Kidney epithelial cell (primary cell): Measurements from ENCODE around the gene OPTN. TPM values are rescaled to one million over a fixed set of nuclear protein-coding genes. Genes with fewer than 3 reads are reported as not detected.

Experiments used
- DNase-seq: peaks from one replicate; pipeline ENCODE4 v3.0.0-alpha.2; 2010; ENCODE audit warnings: low read depth
- H3K27me3 ChIP-seq: 2 replicates; pipeline ENCODE4 v1.6.0; 2011; ENCODE audit warnings: low read length; ENCODE audit not compliant: control insufficient read depth, insufficient read depth
- H3K36me3 ChIP-seq: 2 replicates; pipeline ENCODE4 v1.5.1; 2011; ENCODE audit warnings: low read length; ENCODE audit not compliant: control insufficient read depth, insufficient read depth
- H3K4me3 ChIP-seq: 2 replicates; pipeline ENCODE4 v1.5.1; 2011; ENCODE audit warnings: low read depth, mild to moderate bottlenecking, control low read depth, low read length
- CTCF ChIP-seq: IDR thresholded peaks from 2 replicates; pipeline ENCODE4 v1.5.1; 2011; ENCODE audit warnings: mild to moderate bottlenecking, moderate library complexity, low read length, control low read depth, inconsistent platforms; ENCODE audit not compliant: insufficient read depth, poor library complexity, severe bottlenecking
- total RNA-seq: library from RNA; depleted of rRNA; stranded (reverse); fragments of >200 nt; gene quantifications from 2 replicates; pipeline ENCODE4 v1.2.3, GENCODE V29; 2015

The OPTN gene
- total RNA-seq, 1 donor from 2014 or later: 114 TPM

DNA sequence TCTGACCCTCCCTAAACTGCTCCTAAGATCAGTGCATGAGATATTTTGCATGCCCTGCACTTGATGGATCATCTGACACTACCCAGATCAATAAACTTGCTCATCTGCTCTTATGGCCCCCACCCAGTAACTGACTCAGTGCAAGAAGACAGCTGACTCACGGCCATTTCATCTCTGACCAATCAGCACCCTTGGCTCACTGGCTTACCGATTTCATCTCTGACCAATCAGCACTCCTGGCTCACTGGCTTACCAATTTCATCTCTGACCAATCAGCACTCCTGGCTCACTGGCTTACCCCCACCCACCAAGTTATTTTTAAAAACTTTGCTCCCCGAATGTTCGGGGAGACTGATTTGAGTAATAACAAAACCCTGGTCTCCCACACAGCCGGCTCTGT, 37.2 kb upstream of the OPTN start:
- Histone ChIP-seq H3K27me3 (no peaks in the 10 kb centered on the region), H3K36me3 (no peaks in the 10 kb centered on the region), H3K4me3 (no peak overlapping the region)
- no peak for TF ChIP-seq CTCF
- DNase-seq: no peak

DNA sequence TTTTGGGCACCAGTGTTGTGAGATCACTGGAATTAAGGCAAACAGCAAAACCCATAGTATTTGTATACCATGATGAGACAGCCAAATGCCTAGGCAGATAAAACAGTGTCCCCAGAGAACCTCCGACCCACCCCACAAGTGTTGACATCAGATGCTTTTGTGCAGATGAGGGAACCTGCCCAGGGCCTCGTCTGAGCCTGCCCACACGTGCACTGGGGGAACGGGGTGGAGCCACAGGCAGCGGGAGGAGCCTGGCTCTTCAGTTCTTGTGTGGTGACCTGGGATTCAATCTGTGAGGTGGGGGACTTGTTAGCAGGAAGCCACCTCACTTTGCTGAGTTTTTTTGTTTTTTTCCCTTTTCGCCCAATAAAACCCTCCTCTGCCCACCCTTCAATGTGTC, 33.4 kb upstream of the OPTN start:
- Histone ChIP-seq H3K27me3 (no peaks in the 10 kb centered on the region), H3K36me3 (no peaks in the 10 kb centered on the region), H3K4me3 (no peak overlapping the region)
- no peak for TF ChIP-seq CTCF
- DNase-seq: no peak

DNA sequence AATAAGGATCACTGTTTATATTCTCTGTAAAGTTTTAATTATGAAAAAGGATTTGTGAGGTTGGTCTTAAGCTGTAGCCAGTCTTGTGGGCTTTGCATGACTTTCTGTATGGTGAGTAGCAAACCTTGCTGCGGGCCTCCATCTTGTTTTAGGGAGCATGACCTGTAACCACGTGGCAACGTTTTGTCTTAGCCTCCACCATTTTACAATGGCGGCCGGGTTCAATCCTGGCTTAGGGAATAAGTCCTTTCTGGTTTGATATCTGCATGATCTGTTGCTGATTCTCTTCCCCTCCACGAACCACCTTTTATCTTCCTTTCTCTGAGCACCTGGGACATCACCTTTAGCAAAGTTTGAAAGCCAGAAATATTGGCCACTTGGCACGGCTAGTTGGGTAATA, 32.5 kb upstream of the OPTN start:
- no peak for DNase-seq
- Histone ChIP-seq H3K36me3 (no peaks in the 10 kb centered on the region), H3K27me3 (no peaks in the 10 kb centered on the region), H3K4me3 (no peak overlapping the region)
- TF ChIP-seq CTCF: no peak

DNA sequence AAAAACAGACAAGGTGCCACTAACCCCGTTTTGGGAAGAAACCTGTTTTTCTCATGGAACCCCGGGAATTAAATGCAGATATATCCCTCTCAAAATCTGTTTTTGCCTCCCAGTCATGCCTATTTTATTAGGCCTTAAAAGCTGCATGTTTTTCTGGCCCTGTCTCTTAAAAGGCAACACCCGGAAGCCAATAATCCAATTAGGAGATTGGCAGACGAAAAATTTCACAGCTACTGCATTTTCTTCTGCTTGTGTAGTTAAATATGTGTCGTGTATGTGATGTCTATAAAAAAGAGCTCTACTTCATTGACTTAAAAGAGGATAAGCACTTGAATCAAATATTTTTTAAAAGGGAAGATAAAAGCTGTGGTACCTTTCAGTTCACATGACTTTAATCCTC, 31.9 kb upstream of the OPTN start:
- H3K36me3 ChIP-seq: no peaks in the 10 kb centered on the region
- H3K27me3 ChIP-seq: no peaks in the 10 kb centered on the region
- DNase-seq: no peak
- H3K4me3 ChIP-seq: no peak overlapping the region
- no peak for TF ChIP-seq CTCF

DNA sequence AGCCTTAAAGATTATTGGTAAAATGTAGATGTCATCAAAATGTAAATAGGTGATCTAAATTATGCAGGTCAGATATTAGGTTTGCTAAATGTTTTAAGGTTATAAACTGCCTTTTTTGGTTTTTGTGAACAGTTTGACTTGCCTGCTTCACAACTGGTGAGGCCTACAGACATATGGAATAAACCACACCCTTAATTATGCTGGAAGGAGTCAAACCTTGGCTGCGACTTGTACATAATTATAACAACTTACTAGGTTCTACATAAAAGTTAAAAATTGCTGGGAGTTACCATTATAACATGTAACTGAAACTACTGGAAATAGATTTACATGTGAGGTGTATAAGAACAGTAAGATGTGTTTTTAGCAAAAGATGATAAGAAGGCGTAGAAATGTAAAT, 31.5 kb upstream of the OPTN start:
- DNase-seq: no peak
- TF ChIP-seq CTCF: no peak
- no peaks in the 10 kb centered on the region for H3K27me3 ChIP-seq
- H3K36me3 ChIP-seq: no peaks in the 10 kb centered on the region
- H3K4me3 ChIP-seq: no peak overlapping the region

- TF ChIP-seq CTCF: no peak
- no peaks in the 10 kb centered on the region for H3K27me3 ChIP-seq
- H3K36me3 ChIP-seq: no peaks in the 10 kb centered on the region
- DNase-seq: no peak
- no peak overlapping the region for H3K4me3 ChIP-seq
Observed at GRCh38 chr10:13072339-13072738, 27.6 kb upstream of the OPTN start.
